Endothelial cell of umbilical vein (primary cell): ENCODE measurements around the gene HDAC10. TPM values are rescaled to one million over a fixed set of nuclear protein-coding genes. Genes with fewer than 3 reads are reported as not detected.
A peak's percentile ranks its signal among the peaks of the same experiment; 100 is the strongest.

ENCODE experiments used
- BruUV-seq: library from RNA; stranded (reverse); fragments of 400-500 nt; replicated peaks from 2 replicates; lab custom pipeline; 2021; lab: Mats Ljungman, UMichigan
- CTCF ChIA-PET: fragments of 300-600, 350-600 bp; sonication (Branson Sonifier 250); formaldehyde crosslinking; loops from one replicate; lab custom pipeline; 2021; ENCODE audit warnings: antibody characterized with exemption, inconsistent platforms; lab: Charles Lee
- POLR2A ChIA-PET: fragments of 300-600, 350-600 bp; sonication (Branson Sonifier 250); formaldehyde crosslinking; loops from one replicate; lab custom pipeline; 2021; ENCODE audit warnings: antibody characterized with exemption, inconsistent platforms; lab: Charles Lee
- DNase-seq: peaks from one replicate; pipeline ENCODE4 v3.0.0-alpha.2; 2011; ENCODE audit warnings: low read depth, low spot score
- FAIRE-seq: peaks from 2 replicates; lab custom pipeline; 2011; peaks lifted over from hg19 to GRCh38; lab: Jason Lieb, UNC
- H2AFZ ChIP-seq: 2 replicates; pipeline ENCODE4 v1.6.0; 2012; ENCODE audit warnings: low read depth, low read length, control low read depth, inconsistent platforms
- H3K27ac ChIP-seq: 2 replicates; pipeline ENCODE4 v1.5.1; 2011; ENCODE audit warnings: low read depth, mild to moderate bottlenecking, control low read depth, low read length, moderate library complexity; ENCODE audit not compliant: insufficient read depth
- H3K27me3 ChIP-seq, 2 experiments: 2 replicates each; pipeline versions ENCODE4 v1.6.0 to v1.6.1; 2011; ENCODE audit warnings: low read length in 2 of 2, mixed read lengths in 1 of 2; ENCODE audit not compliant: control insufficient read depth in 2 of 2, insufficient read depth in 2 of 2
- H3K36me3 ChIP-seq, 2 experiments: 2 replicates in 1 of 2; 3 replicates in 1 of 2; pipeline ENCODE4 v1.5.1; 2011; ENCODE audit warnings: low read length in 2 of 2, mild to moderate bottlenecking in 1 of 2, moderate library complexity in 1 of 2; ENCODE audit not compliant: control insufficient read depth in 2 of 2, insufficient read depth in 2 of 2; ENCODE audit errors: extremely low read depth in 1 of 2
- H3K4me1 ChIP-seq: 3 replicates; pipeline ENCODE4 v1.5.1; 2011; ENCODE audit warnings: mild to moderate bottlenecking, low read length; ENCODE audit not compliant: control insufficient read depth, insufficient read depth; ENCODE audit errors: extremely low read depth
- H3K4me2 ChIP-seq: 2 replicates; pipeline ENCODE4 v1.6.1; 2011; ENCODE audit warnings: low read length, control low read depth, mixed read lengths; ENCODE audit not compliant: insufficient read depth
- H3K4me3 ChIP-seq, 3 experiments: fragments of 200-600 bp in 1 of 3; sonication (generic), shearing (Covaris generic) in 1 of 3; replicated peaks in 1 of 3; 2 replicates each; pipeline ENCODE4 v1.5.1; 2011 to 2016; ENCODE audit warnings: control low read depth in 3 of 3, low read length in 3 of 3, mild to moderate bottlenecking in 2 of 3, inconsistent platforms in 1 of 3, low read depth in 1 of 3, moderate library complexity in 1 of 3; ENCODE audit not compliant: insufficient read depth in 1 of 3
- H3K79me2 ChIP-seq: 2 replicates; pipeline ENCODE4 v1.6.0; 2012; ENCODE audit warnings: low read length, inconsistent platforms; ENCODE audit not compliant: control insufficient read depth, insufficient read depth
- H3K9ac ChIP-seq: replicated peaks from 2 replicates; pipeline ENCODE3; 2011; ENCODE audit warnings: low read length, control low read depth; ENCODE audit not compliant: insufficient read depth; ENCODE audit errors: extremely low read depth
- H3K9me1 ChIP-seq: replicated peaks from 3 replicates; pipeline ENCODE4 v1.6.0; 2011; ENCODE audit warnings: mild to moderate bottlenecking, low read length; ENCODE audit not compliant: control insufficient read depth, insufficient read depth; ENCODE audit errors: extremely low read depth
- H3K9me3 ChIP-seq: replicated peaks from 2 replicates; pipeline ENCODE4 v1.5.1; 2012; ENCODE audit warnings: low read length, inconsistent platforms; ENCODE audit not compliant: control insufficient read depth, insufficient read depth
- H4K20me1 ChIP-seq: replicated peaks from 2 replicates; pipeline ENCODE3; 2011; ENCODE audit warnings: mild to moderate bottlenecking, low read length; ENCODE audit not compliant: control insufficient read depth, insufficient read depth; ENCODE audit errors: extremely low read depth
- CTCF ChIP-seq, 2 donors: IDR thresholded peaks; 1 replicate in 1 of 2; 2 replicates in 1 of 2; pipeline ENCODE4 v1.5.1; 2011; ENCODE audit warnings: low read length in 2 of 2, mild to moderate bottlenecking in 2 of 2, moderate library complexity in 2 of 2, control low read depth in 1 of 2, inconsistent platforms in 1 of 2, low read depth in 1 of 2; ENCODE audit not compliant: insufficient read depth in 1 of 2; ENCODE audit errors: extremely low read depth in 1 of 2
- EZH2 ChIP-seq: IDR thresholded peaks from 2 replicates; pipeline ENCODE4 v1.6.1; 2012; ENCODE audit warnings: borderline replicate concordance, low read depth, mild to moderate bottlenecking, moderate library complexity, low read length, inconsistent platforms; ENCODE audit not compliant: severe bottlenecking
- FOS ChIP-seq: IDR thresholded peaks from 2 replicates; pipeline ENCODE4 v1.6.1; 2011; ENCODE audit warnings: mild to moderate bottlenecking, low read length, moderate library complexity, borderline replicate concordance; ENCODE audit not compliant: insufficient read depth
- GATA2 ChIP-seq: IDR thresholded peaks from 2 replicates; pipeline ENCODE4 v1.7.0; 2011; ENCODE audit warnings: low read depth, mild to moderate bottlenecking, moderate library complexity, mixed read lengths, low read length; ENCODE audit not compliant: insufficient read length, insufficient read depth
- JUN ChIP-seq: IDR thresholded peaks from 2 replicates; pipeline ENCODE4 v1.6.1; 2011; ENCODE audit warnings: borderline replicate concordance, low read depth; ENCODE audit not compliant: insufficient read length, insufficient read depth
- MAX ChIP-seq: IDR thresholded peaks from 2 replicates; pipeline ENCODE4 v1.6.1; 2011; ENCODE audit not compliant: insufficient read depth, insufficient read length
- MYC ChIP-seq: IDR thresholded peaks from one replicate; pipeline ENCODE4 v1.6.1; 2011; ENCODE audit warnings: mild to moderate bottlenecking, low read depth, low read length
- POLR2A ChIP-seq: IDR thresholded peaks from 2 replicates; pipeline ENCODE4 v1.6.1; 2012; ENCODE audit warnings: low read depth, mild to moderate bottlenecking, control low read depth, low read length
- POLR2AphosphoS5 ChIP-seq: IDR thresholded peaks from 2 replicates; pipeline ENCODE4 v1.6.1; 2012; ENCODE audit warnings: low read depth, mild to moderate bottlenecking, control low read depth, low read length, moderate library complexity; ENCODE audit not compliant: insufficient read depth
- dilution Hi-C: fragments of 300-500 bp; cut with MboI; formaldehyde crosslinking; loops from one replicate; pipeline ENCODE4 v1.15.0; 2019; ENCODE audit warnings: low sequenced_read_pairs; ENCODE audit not compliant: extremely low pct_ligation_motif_present
- intact Hi-C: fragments of 100-400 bp; cut with micrococcal nuclease; formaldehyde crosslinking; loops from one replicate; pipeline ENCODE4 v1.10.0; 2022
- polyA plus RNA-seq, 4 experiments: library from polyadenylated mRNA; depleted of rRNA in 3 of 4; stranded (reverse) in 3 of 4; unstranded in 1 of 4; fragments of >200 nt; gene quantifications; 2 replicates each; pipeline versions ENCODE4 v1.2.1 to v1.2.3, GENCODE V29; 2011 to 2012; ENCODE audit warnings: missing spikeins in 1 of 4
- total RNA-seq: library from RNA; stranded (reverse); gene quantifications from 2 replicates; pipeline ENCODE4 v1.2.3, GENCODE V29; 2021

HDAC10 gene
- total and polyA plus RNA-seq, 2 donors (not counting 3 experiments of a cell fraction or from before 2014, with no cell fraction given) = 32.6 to 47.0 TPM

- H3K36me3 ChIP-seq = peaks cover 5 to 12% of the 10 kb centered on the region in 2 experiments
- peak overlapping the region; percentile 61 for H3K4me2 ChIP-seq
- H3K27me3 ChIP-seq = no peaks in the 10 kb centered on the region
- POLR2A ChIA-PET = no interaction called here
- H2AFZ ChIP-seq = no peak overlapping the region
- no peak for FAIRE-seq
- TF ChIP-seq JUN = no peak
- TF ChIP-seq FOS = no peak
- no peak for TF ChIP-seq EZH2
- no peak for TF ChIP-seq GATA2
- TF ChIP-seq POLR2AphosphoS5 = no peak
- no peak for TF ChIP-seq MAX
- TF ChIP-seq POLR2A = no peak
- no peak for TF ChIP-seq CTCF (IDR thresholded peaks at IDR 0.05; ENCODE audit: extremely low read depth in 1 of 2, insufficient read depth in 1 of 2, low read depth in 1 of 2, low read length in 2 of 2)
- TF ChIP-seq MYC = no peak
- peaks cover 12% of the 10 kb centered on the region for H3K4me1 ChIP-seq
- H4K20me1 ChIP-seq = no peaks in the 10 kb centered on the region
- H3K9ac ChIP-seq = peak overlapping the region; percentile 31
- DNase-seq = peak; percentile 61
- CTCF ChIA-PET = interaction anchor here (0.5 to 3.0 kb wide), 8 partner anchors 10 to 199 kb away, joined by 3 to 26 read pairs (median 8); partner anchors contain the start of genes DENND6B, MAPK12 and TUBGCP6
- dilution Hi-C loops (no loop called here), intact Hi-C loops (loop anchor here (1.0 to 2.0 kb wide), 5 partner anchors 10 to 71 kb away; partner anchors contain the start of genes DENND6B, HDAC10, MAPK12 and PLXNB2)
- H3K9me1 ChIP-seq = no peaks in the 10 kb centered on the region
- no TSS peak for BruUV-seq
- H3K9me3 ChIP-seq = no peaks in the 10 kb centered on the region
- no peaks in the 10 kb centered on the region for H3K79me2 ChIP-seq
- peak overlapping the region; percentile 30 to 59 (median 42) for H3K4me3 ChIP-seq
- no peak overlapping the region for H3K27ac ChIP-seq
Measured at GRCh38 chr22:50270666-50271394, 19.8 kb upstream of the HDAC10 start.
